GM19351 (cell line): ENCODE measurements around the gene SLC26A4.

ENCODE experiments used
- ATAC-seq: cut with Tn5 transposase; IDR thresholded peaks from one replicate; pipeline ENCODE4 v1.9.1; 2021; ENCODE audit warnings: mild to moderate bottlenecking, moderate library complexity; ENCODE audit not compliant: unreplicated experiment

Gene SLC26A4

DNA sequence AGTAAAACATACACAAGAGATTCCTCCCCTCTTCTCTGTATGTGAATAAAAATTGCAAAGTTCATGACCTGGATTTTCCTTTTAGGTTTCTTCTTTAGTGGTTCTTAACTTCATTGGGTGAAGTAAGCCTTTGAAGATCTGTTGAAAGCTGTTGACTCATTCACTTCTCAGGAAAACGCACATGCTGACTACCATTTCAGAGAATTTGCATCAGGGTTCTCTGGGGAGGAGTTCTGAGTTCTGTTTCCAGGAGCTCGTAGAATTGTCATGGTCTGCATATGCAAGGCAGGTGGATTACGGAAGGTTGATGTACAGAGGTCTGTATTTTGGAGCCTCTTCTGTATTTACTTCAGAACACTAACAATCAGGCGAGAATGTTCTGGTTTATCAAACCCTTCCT is 962 bp upstream of the SLC26A4 start:
- ATAC-seq, result peak; percentile 51

GRCh38 chr7:107661081-107661864 is 645 bp downstream of the SLC26A4 start:
- ATAC-seq, result peak; percentile 66

GRCh38 chr7:107661865-107662379 is 1.3 kb downstream of the SLC26A4 start:
- ATAC-seq, result no peak

DNA sequence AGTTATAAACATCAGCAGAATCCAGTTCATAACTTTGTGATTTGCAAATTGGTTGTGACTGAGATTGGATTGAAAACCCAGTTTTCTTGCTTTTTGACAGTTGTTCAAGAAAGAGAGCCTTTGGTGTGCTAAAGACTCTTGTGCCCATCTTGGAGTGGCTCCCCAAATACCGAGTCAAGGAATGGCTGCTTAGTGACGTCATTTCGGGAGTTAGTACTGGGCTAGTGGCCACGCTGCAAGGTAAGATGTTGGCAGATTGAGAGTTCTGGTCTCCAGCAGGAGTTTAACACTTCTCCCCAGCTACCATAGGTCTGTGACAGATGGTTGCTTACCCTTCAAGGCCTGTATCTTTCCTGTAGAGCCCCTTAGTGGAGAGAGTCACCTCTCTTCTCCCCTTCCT is 2.6 kb downstream of the SLC26A4 start:
- ATAC-seq, result no peak

GRCh38 chr7:107666790-107667189 is 6.2 kb downstream of the SLC26A4 start:
- ATAC-seq, result no peak

DNA sequence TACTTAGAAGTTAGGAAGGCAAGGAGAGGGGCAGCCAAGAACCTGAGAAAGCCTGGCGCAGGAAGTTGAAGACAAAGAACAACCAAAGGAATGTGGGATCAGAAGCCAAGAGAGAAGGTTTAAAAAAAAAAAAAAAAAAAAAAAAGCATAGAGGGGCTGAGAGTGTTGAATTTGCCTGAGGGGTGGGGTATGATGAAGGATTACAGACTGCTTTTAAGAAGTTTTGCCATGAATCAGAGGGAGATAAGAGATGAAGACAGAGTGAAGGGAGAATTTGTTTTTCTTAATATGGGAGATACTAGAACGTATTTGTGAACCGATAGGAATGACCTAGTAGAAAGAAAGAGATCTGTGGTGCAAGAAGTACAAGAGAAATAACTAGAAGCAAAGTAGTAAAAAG is 6.7 kb downstream of the SLC26A4 start:
- ATAC-seq, result no peak

DNA sequence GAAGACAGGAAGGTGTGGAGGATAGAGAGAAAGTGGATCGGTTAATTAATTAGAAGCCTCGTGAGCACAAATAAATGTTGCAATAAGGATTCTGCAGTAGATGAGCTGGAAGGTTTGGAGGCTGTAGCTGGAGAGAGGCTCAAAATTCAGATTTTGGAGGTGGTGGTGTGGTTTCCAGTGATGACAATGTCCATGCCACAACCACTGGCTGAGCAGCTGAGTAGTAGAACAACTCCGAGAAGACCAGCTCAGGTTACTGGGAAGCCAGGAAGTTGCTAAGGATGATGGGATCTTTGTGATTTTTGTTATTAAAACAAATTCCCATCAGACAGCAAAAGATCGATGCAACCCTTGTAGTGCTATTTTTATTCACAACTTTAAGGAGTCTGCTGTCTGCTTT is 7.7 kb downstream of the SLC26A4 start:
- ATAC-seq, result no peak

GRCh38 chr7:107672183-107672582 is 11.6 kb downstream of the SLC26A4 start:
- no peak for ATAC-seq

- ATAC-seq, result no peak
Observed at GRCh38 chr7:107676249-107676648, 15.6 kb downstream of the SLC26A4 start.

DNA sequence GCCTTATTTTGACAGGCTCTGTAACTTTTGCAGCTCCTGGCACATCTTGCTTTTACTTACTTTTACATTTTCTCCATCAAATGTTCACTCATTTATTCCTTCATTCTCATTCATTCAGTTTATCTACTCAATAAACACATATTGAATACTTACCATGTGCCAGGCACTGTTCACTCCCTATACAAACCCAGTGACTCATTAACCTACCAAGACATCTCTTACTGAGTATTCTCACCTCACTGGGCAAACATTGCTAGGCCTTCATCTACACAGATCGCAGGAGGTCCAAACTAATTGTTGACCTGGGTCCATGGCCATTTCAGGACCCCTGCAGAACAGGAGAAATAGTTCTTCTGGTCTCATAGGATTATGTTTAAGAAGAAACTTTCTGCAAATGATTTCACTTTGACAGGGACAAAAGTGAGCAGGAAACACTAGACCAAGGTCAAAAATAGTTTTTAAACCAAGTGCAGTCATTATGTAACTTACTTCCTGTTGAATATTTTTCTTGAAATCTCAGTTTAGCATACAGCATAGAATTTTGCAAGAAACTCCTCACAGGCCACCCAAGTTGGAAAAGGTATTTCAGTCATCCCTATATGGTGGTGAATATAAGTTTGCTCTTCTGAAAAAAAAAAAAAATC is 17.6 kb downstream of the SLC26A4 start:
- ATAC-seq, result no peak

- no peak for ATAC-seq
Observed at GRCh38 chr7:107680478-107680877, 19.9 kb downstream of the SLC26A4 start.

DNA sequence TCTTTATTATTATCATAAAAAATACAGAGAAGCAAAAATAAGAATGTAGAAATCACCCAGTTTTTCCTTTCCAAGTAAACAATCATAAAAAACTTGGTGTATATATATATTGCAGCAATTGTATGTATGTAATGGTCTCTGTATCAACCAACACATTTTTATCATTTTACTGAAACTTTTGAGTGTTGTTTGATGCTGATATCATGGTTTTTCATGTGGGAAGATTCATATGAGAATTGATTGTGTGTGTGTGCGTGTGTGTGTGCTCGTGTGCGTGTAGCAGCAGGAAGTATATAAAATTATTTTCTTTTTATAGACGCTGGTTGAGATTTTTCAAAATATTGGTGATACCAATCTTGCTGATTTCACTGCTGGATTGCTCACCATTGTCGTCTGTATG is 22.3 kb downstream of the SLC26A4 start:
- no peak for ATAC-seq

GRCh38 chr7:107684287-107684686 is 23.7 kb downstream of the SLC26A4 start:
- no peak for ATAC-seq

GRCh38 chr7:107684947-107685463 is 24.4 kb downstream of the SLC26A4 start:
- no peak for ATAC-seq

DNA sequence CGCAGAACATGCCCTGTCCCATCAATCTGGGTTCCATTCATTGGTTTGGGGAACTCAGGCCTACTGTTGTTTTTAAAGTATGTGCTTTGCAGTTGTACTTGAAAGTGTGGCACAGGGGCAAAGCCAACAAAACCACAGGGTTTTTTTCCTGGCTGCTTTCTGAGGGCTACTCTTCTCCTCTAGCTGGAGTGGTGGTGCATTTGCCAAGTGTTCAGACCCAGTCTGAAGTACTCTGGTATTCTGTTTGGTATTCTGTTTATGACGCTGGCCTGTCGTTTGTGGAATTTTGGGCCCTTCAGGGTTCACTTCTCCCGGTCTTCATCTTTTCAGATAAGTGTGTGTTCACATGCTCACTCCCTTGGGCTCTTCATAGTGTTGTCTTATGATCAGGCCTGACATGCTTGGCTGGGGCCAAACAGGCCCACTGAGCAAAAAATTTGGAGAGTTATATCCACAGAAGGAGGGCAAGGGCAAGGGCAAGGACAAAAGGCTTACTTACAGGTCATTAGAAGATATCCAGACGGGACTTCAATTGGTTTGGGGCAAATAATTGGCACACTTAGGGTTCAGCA is 26.3 kb downstream of the SLC26A4 start:
- no peak for ATAC-seq

- ATAC-seq, result no peak
Observed at GRCh38 chr7:107687656-107688055, 27.0 kb downstream of the SLC26A4 start.

DNA sequence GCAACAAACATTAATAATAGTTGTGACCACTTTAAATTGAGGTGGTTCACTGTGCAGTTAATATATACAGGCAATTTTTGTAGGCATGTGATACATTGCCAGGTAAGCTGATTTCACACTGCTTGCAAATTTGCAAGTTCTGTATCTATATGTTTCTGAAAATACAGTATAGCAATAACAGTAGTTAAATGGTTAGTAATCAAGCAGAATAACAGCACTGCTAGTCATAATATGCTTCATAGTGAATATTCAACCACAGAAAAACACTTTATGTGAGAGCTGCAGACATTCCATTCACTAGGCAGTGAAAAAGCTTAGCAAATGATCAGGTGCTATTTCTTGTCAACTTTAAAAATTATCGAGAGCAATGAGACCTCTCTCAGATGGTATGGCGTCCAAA is 28.9 kb downstream of the SLC26A4 start:
- no peak for ATAC-seq

GRCh38 chr7:107690084-107690483 is 29.5 kb downstream of the SLC26A4 start:
- no peak for ATAC-seq

GRCh38 chr7:107690611-107691010 is 30.0 kb downstream of the SLC26A4 start:
- no peak for ATAC-seq

GRCh38 chr7:107691716-107692115 is 31.1 kb downstream of the SLC26A4 start:
- ATAC-seq, result no peak

GRCh38 chr7:107692501-107692900 is 31.9 kb downstream of the SLC26A4 start:
- ATAC-seq, result no peak

- no peak for ATAC-seq
Observed at GRCh38 chr7:107693396-107693795, 32.8 kb downstream of the SLC26A4 start.
